ENCODE data around the gene MOAP1.
A peak's percentile ranks its signal among the peaks of the same experiment; 100 is the strongest.
"Not testable (repeated sequence)": the region's sequence is repeated elsewhere in the genome, so short reads cannot be mapped to it uniquely, and the experiment has no call there.

Gene MOAP1

DNA sequence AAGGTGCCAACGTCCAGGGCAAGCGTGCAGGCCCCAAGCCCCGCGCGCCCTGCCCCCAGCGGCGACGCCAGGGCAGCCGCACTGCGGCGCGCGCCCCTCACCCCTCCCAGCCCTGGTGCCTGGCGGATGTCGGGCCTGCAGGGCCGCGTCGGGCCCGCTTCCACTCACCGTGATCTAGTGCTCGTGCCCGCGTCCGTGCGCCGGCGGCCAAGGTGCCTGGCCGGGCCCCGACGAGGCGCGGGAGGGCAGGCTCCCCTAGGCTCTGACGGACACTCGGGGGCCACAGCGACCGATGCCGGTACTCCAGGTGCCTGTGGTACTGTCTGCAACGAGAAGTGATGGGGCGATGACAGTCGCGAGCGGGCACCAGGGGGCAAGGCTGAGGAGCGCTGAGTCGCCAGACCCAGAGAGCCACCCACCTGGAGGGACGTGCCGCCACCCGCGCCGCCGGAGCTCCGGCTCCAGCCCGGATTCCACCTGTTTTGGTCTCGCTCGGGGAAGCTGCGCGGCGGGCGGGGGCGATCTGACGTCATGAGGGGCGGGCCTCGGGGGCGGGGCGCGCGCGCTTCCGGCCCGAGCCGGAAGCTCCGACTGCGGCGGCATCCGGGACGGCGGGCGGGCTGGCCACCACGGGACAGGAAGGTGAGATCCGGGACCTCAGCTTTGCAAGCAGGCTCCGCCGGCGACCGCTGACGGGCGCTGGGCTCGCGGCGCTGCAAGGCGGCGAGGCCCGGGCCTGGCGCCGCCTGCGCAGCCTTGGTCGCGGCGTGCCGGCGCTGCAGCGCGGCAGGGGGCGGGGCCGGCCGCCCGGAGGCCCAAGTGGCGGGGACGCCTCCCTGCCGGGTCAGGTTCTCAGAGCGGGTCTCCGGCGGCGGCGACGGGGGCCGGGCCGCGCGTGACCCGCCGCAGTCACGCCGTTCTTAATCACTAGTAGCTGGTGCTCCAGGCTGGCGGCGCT is at the start of gene MOAP1, which contains the start of gene LYSET:
MOAP1 (minus strand) TSS at position 507 of the 958 bp plus-strand sequence. CDS start 655 bp downstream, outside the sequence.
LYSET (plus strand) TSS at position 927 of the 958 bp plus-strand sequence. CDS start 89 bp downstream, outside the sequence.
- peak; percentile 75 for DNase-seq

- DNase-seq, result not testable (repeated sequence)
Measured at GRCh38 chr14:93233078-93233477, 48.4 kb upstream of the MOAP1 start.

DNA sequence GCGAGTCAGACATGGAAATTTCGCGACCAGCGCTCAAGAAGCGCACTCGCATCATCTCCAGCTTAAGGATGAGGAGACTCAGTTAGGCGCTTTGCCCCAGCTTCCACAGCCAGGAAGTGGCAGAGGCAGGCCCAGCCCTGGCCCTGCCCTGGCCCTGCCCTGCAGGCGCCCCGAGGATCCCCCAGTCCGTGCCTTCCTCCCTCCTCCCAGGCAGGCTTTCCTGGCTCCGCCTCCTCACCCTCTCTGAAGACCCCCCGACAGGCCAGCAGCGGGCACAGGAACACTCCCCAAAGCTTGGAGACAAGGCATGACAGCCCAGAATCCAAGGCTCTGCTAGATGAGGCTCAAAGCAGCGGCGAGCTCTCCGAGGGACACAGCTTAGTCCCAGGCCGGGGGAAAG is 47.5 kb upstream of the MOAP1 start:
- DNase-seq, result no peak

- peak; percentile 29 for DNase-seq
Measured at GRCh38 chr14:93231129-93231979, 46.7 kb upstream of the MOAP1 start.

- no peak for DNase-seq
Measured at GRCh38 chr14:93230539-93230938, 45.8 kb upstream of the MOAP1 start.

GRCh38 chr14:93228550-93228949 is 43.9 kb upstream of the MOAP1 start:
- DNase-seq, result no peak

GRCh38 chr14:93223565-93223964 is 38.9 kb upstream of the MOAP1 start:
- DNase-seq, result no peak

- no peak for DNase-seq
Measured at GRCh38 chr14:93220509-93220908, 35.8 kb upstream of the MOAP1 start.

GRCh38 chr14:93219103-93219726 is 34.5 kb upstream of the MOAP1 start:
- DNase-seq, result peak; percentile 47

DNA sequence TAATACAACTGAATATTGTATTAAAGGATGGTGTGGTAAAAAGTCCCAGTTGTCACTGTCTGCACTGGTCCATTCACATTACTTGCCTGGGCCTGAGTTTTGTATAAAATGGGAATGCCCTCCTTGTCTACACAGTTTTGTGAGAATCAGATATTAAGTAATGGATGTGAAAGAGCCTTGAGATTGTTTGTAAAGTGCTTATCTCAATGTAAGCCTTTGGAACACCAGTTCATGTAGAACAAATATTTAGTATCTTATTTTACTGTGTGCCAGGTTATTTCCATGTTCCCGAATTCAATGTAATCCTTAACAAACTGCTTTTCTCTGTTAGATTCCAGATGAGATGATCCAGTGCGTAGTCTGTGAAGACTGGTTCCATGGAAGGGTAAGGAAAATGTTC is 29.9 kb upstream of the MOAP1 start:
- DNase-seq, result no peak

DNA sequence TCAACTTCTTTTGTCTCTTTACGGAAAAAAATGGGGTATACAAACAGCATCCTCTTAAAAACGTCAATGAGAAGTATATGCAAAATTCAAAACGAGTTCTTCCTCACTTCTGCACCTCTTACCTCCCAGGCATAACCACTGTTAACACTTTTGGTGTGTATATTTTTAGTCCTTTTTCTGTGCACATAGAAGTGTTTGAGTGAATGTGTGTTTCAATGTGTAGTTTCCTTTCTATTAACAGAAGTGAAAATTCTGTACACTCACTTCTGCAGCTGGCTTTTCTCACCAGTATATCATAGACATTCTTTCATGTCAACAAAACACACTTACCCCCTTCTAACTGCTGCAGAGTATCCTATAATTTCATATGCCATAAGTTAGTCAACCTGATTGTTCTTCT is 27.7 kb upstream of the MOAP1 start:
- DNase-seq, result no peak

DNA sequence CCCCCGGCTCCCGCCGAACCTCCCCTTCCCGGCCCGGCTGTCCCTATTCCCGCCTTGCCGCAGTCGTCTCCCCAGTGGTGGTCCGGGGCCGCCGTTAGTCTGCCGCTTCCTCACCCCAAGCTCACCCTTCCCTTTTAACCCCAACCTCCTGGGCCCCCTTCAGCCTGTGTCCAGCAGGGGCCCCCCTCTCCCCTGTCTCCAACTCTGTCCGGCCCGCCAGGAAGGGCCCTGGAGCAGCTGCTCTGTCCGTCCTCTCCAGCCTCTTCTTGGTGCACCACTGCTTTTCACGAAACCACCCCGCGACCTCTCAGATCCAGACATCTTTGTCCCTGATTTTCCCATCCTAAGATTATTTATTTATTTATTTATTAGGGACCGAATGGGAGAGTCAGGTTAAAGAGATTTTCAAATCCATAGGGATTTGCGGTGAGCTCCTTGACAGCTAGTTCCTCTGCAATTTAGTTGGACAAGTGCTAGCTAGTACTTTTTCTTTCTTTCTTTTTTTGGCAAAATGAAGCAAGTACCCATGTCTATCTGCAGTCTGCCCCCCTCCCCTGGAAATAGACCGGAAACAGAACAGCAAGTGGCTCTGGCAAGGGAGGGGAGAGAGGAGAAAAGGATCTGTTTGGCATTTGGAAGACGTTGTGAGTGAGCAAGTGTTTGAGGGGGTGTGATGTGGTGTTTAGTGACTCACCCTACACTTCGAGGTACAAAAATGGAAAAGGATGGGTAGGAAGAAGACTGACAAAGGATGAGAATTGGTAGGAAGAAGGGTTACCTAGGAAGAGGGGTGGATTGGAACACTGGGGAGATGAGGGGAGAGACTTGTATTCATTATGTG is 23.0 kb upstream of the MOAP1 start:
- DNase-seq, result peak; percentile 52

- peak; percentile 96 for DNase-seq
Measured at GRCh38 chr14:93206793-93207467, 22.2 kb upstream of the MOAP1 start, which contains the start of the genes GON7 and UBR7. GON7 (minus strand) TSS chr14:93207065; CDS start chr14:93207037, 28 bp downstream. UBR7 (plus strand) TSS chr14:93207256; CDS start chr14:93207292, 36 bp downstream.

- no peak for DNase-seq
Measured at GRCh38 chr14:93201155-93201704, 16.5 kb upstream of the MOAP1 start.

- DNase-seq, result no peak
Measured at GRCh38 chr14:93200553-93200952, 15.9 kb upstream of the MOAP1 start.

DNA sequence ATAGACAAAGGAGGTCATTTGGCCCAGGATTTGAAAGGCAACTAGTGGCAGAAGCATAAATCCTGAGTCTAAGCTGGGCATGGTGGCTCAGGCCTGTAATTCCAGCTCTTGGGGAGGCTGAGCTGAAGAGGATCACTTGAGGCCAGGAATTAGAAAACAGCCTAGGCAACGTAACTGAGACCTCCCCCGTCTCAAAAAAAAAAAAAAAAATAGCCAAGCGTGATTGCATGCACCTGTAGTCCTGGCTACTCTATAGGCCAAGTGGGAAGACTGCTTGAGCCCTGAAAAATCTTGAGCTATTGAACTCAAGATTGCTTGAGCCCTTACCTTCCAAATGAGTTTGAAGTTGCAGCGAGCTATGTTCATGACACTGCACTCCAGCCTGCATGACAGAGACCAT is 14.3 kb upstream of the MOAP1 start:
- DNase-seq, result no peak

GRCh38 chr14:93195316-93195999 is 10.8 kb upstream of the MOAP1 start:
- DNase-seq, result no peak

DNA sequence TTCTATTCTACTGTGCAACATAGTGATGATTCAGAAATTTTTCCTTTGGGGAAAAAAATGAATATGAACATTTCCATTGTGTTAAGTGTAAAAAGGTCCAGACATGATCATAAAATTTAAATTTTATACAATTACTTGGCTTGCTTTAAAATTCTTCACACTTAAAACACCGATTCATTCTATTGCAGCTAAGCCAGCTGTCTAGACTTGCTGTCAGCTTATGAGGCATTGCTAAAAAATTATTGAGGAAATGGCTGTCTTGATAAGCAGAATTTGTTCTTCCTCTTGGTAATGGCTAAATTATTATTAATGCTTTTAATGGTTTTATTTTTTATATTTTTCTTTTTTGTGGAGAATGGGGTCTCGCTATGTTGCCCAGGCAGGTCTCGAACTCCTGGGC is 2.3 kb upstream of the MOAP1 start:
- DNase-seq, result no peak

DNA sequence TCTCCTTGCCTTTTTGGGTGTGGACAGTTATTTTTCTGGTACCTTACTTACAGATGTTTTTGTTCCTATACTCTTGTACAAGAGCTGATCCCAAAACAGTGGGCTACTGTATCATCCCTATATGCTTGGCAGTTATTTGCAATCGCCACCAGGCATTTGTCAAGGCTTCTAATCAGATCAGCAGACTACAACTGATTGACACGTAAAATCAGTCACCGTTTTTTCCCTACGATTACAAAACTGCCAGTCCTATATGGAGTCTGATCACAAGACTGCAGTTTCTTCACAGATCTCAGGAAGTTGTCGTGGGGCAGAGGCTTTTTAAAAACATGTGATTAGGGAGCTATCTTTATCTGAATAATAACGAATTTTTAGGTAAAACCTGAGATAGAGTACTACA is 1.8 kb upstream of the MOAP1 start:
- no peak for DNase-seq

DNA sequence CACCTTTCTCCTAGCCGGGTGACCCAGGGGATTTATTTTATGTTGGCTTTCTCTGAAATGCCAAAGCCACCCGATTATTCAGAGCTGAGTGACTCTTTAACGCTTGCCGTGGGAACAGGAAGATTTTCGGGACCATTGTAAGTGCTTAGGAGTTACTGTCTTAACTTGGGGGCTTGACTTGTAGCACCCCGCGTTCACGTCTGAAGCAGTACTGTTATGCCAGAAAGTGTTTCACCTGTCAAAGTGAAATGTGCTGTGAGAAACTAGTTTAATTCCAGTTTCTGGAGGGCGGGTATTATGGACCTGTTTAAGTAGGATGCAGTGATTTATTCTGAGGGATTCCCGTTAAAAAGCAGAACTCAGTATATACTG is 638 bp upstream of the MOAP1 start:
- no peak for DNase-seq

All from fibroblast of upper back skin (primary cell).